ENCODE measurements around the gene VANGL2.
A peak's percentile ranks its signal among the peaks of the same experiment; 100 is the strongest.

The VANGL2 gene

DNA sequence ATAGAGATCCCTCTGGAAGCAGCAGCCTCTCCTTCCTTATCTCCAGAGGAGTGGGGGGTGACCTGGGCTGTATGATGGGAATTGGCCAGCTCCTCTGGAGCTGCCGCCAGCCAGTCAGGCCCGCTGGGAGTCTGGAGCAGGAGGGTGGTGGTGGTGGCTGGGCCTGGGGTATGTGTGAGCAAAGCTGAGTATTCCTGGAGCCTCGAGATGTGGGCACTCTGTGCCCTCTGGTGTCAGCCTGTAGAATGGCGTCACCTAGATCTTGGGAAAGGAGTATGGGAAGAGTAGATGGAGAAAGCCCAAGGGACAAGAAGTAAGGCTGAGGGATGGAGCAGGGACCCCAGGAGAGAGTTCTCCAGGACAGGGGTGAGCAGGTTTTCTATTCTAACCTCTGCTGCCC is 16.0 kb downstream of the VANGL2 start:
- ATAC-seq, result peak; percentile 96
- TF ChIP-seq ZFP30 (CRISPR knock-in tag; IDR thresholded peaks at IDR 0.05) (no peak), RARB (CRISPR knock-in tag; IDR thresholded peaks at IDR 0.05) (no peak), PPARA (CRISPR knock-in tag; IDR thresholded peaks at IDR 0.05; ENCODE audit: borderline replicate concordance) (no peak), ZFP3 (CRISPR knock-in tag; IDR thresholded peaks at IDR 0.05) (no peak), TOX (CRISPR knock-in tag; IDR thresholded peaks at IDR 0.05; ENCODE audit: borderline replicate concordance) (no peak), ZNF70 (CRISPR knock-in tag; IDR thresholded peaks at IDR 0.05) (no peak), CSDC2 (CRISPR knock-in tag; IDR thresholded peaks at IDR 0.05) (no peak), ARNTL (CRISPR knock-in tag; IDR thresholded peaks at IDR 0.05; ENCODE audit: borderline replicate concordance, low read depth) (no peak), OSR1 (CRISPR knock-in tag; IDR thresholded peaks at IDR 0.05) (no peak)
- TF ChIP-seq, protein P1, sequence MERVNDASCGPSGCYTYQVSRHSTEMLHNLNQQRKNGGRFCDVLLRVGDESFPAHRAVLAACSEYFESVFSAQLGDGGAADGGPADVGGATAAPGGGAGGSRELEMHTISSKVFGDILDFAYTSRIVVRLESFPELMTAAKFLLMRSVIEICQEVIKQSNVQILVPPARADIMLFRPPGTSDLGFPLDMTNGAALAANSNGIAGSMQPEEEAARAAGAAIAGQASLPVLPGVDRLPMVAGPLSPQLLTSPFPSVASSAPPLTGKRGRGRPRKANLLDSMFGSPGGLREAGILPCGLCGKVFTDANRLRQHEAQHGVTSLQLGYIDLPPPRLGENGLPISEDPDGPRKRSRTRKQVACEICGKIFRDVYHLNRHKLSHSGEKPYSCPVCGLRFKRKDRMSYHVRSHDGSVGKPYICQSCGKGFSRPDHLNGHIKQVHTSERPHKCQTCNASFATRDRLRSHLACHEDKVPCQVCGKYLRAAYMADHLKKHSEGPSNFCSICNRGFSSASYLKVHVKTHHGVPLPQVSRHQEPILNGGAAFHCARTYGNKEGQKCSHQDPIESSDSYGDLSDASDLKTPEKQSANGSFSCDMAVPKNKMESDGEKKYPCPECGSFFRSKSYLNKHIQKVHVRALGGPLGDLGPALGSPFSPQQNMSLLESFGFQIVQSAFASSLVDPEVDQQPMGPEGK (CRISPR knock-in tag; IDR thresholded peaks at IDR 0.05; ENCODE audit: borderline replicate concordance), result no peak
- TF ChIP-seq, protein P2, sequence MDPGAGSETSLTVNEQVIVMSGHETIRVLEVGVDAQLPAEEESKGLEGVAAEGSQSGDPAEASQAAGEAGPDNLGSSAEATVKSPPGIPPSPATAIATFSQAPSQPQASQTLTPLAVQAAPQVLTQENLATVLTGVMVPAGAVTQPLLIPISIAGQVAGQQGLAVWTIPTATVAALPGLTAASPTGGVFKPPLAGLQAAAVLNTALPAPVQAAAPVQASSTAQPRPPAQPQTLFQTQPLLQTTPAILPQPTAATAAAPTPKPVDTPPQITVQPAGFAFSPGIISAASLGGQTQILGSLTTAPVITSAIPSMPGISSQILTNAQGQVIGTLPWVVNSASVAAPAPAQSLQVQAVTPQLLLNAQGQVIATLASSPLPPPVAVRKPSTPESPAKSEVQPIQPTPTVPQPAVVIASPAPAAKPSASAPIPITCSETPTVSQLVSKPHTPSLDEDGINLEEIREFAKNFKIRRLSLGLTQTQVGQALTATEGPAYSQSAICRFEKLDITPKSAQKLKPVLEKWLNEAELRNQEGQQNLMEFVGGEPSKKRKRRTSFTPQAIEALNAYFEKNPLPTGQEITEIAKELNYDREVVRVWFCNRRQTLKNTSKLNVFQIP (CRISPR knock-in tag; IDR thresholded peaks at IDR 0.05; ENCODE audit: borderline replicate concordance, low read depth), result no peak
- TF ChIP-seq, protein P3, sequence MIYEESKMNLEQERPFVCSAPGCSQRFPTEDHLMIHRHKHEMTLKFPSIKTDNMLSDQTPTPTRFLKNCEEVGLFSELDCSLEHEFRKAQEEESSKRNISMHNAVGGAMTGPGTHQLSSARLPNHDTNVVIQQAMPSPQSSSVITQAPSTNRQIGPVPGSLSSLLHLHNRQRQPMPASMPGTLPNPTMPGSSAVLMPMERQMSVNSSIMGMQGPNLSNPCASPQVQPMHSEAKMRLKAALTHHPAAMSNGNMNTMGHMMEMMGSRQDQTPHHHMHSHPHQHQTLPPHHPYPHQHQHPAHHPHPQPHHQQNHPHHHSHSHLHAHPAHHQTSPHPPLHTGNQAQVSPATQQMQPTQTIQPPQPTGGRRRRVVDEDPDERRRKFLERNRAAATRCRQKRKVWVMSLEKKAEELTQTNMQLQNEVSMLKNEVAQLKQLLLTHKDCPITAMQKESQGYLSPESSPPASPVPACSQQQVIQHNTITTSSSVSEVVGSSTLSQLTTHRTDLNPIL (CRISPR knock-in tag; IDR thresholded peaks at IDR 0.05; ENCODE audit: low read depth), result no peak
- TF ChIP-seq, protein P4, sequence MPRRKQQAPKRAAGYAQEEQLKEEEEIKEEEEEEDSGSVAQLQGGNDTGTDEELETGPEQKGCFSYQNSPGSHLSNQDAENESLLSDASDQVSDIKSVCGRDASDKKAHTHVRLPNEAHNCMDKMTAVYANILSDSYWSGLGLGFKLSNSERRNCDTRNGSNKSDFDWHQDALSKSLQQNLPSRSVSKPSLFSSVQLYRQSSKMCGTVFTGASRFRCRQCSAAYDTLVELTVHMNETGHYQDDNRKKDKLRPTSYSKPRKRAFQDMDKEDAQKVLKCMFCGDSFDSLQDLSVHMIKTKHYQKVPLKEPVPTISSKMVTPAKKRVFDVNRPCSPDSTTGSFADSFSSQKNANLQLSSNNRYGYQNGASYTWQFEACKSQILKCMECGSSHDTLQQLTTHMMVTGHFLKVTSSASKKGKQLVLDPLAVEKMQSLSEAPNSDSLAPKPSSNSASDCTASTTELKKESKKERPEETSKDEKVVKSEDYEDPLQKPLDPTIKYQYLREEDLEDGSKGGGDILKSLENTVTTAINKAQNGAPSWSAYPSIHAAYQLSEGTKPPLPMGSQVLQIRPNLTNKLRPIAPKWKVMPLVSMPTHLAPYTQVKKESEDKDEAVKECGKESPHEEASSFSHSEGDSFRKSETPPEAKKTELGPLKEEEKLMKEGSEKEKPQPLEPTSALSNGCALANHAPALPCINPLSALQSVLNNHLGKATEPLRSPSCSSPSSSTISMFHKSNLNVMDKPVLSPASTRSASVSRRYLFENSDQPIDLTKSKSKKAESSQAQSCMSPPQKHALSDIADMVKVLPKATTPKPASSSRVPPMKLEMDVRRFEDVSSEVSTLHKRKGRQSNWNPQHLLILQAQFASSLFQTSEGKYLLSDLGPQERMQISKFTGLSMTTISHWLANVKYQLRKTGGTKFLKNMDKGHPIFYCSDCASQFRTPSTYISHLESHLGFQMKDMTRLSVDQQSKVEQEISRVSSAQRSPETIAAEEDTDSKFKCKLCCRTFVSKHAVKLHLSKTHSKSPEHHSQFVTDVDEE (CRISPR knock-in tag; IDR thresholded peaks at IDR 0.05), result no peak
- TF ChIP-seq, protein P5, sequence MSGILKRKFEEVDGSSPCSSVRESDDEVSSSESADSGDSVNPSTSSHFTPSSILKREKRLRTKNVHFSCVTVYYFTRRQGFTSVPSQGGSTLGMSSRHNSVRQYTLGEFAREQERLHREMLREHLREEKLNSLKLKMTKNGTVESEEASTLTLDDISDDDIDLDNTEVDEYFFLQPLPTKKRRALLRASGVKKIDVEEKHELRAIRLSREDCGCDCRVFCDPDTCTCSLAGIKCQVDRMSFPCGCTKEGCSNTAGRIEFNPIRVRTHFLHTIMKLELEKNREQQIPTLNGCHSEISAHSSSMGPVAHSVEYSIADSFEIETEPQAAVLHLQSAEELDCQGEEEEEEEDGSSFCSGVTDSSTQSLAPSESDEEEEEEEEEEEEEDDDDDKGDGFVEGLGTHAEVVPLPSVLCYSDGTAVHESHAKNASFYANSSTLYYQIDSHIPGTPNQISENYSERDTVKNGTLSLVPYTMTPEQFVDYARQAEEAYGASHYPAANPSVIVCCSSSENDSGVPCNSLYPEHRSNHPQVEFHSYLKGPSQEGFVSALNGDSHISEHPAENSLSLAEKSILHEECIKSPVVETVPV (CRISPR knock-in tag; IDR thresholded peaks at IDR 0.05), result no peak

DNA sequence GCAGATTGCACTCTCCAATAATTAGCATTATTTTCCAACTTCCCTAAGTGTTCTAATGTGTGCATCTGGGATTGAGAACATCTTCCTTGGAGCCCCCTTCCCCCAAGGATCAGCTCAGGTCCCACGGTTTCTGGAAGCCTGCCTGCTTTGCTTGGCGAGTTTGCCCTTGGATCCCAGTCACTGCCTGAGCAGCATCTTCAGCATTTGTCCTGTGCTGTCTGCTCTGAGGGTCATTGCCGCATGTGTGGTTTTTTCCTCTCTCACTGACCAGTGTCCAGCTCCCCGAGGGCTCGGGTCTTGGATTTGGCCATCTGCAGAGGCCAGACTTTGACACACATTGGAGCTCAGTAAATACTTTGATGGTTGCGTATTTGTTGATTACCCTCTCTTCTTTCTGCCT is 18.1 kb downstream of the VANGL2 start:
- no peak for ATAC-seq
- TF ChIP-seq SNAI2 (CRISPR knock-in tag; IDR thresholded peaks at IDR 0.05) (no peak), RARB (CRISPR knock-in tag; IDR thresholded peaks at IDR 0.05) (no peak), ESRRG (CRISPR knock-in tag; IDR thresholded peaks at IDR 0.05) (no peak)

DNA sequence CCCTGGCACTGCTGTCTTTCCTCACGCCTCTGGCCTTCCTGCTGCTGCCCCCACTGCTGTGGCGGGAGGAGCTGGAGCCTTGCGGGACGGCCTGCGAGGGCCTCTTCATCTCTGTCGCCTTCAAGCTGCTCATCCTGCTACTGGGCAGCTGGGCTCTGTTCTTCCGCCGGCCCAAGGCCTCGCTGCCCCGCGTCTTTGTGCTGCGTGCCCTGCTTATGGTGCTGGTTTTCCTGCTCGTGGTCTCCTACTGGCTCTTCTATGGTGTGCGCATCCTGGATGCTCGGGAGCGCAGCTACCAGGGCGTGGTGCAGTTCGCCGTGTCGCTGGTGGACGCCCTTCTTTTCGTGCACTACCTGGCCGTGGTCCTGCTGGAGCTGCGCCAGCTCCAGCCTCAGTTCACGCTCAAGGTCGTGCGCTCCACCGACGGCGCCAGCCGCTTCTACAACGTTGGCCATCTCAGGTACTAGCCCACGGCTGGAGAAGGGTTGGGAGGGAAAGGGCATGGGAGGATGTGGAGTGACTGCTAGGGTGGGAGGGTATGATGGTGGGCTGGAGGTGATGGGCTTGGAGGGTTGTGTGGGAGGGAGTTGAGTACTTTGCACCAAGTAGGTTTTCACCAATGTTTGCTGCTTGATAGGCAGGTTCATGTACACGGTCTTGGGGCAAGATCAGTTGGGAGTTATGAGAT is 18.9 kb downstream of the VANGL2 start:
- ATAC-seq, result no peak
- TF ChIP-seq BACH2 (CRISPR knock-in tag; IDR thresholded peaks at IDR 0.05; ENCODE audit: borderline replicate concordance) (no peak), ZNF565 (CRISPR knock-in tag; conservative IDR thresholded peaks at IDR 0.05; ENCODE audit: low read depth) (no peak), CSDC2 (CRISPR knock-in tag; IDR thresholded peaks at IDR 0.05) (no peak), ZFP30 (CRISPR knock-in tag; IDR thresholded peaks at IDR 0.05) (no peak), PPARA (CRISPR knock-in tag; IDR thresholded peaks at IDR 0.05; ENCODE audit: borderline replicate concordance) (no peak), ESRRG (CRISPR knock-in tag; IDR thresholded peaks at IDR 0.05) (no peak), ZC3H10 (CRISPR knock-in tag; IDR thresholded peaks at IDR 0.05) (no peak)

DNA sequence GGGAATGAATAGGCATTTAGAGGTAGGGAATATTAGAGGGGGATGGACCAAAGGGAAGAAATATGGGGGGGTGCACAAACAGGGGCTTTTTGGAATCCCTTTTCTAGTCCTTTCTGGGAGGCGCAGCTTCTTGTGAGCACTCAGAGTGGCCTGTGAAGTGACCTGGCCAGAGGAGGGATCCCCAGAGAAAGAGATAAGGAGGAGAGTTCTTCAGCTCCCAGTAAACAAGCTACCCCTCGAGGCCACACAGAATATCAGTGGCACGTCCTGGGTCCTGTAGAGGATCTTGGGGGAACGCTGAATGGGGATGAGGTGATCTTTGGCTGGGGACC is 19.4 kb downstream of the VANGL2 start:
- ATAC-seq, result no peak
- TF ChIP-seq ZFP3 (CRISPR knock-in tag; IDR thresholded peaks at IDR 0.05), result no peak
- TF ChIP-seq, protein P3 (CRISPR knock-in tag; IDR thresholded peaks at IDR 0.05; ENCODE audit: low read depth), result no peak
- TF ChIP-seq, protein P2 (CRISPR knock-in tag; IDR thresholded peaks at IDR 0.05; ENCODE audit: borderline replicate concordance, low read depth), result no peak
- no peak for TF ChIP-seq RARB (CRISPR knock-in tag; IDR thresholded peaks at IDR 0.05)
- TF ChIP-seq ZC3H10 (CRISPR knock-in tag; IDR thresholded peaks at IDR 0.05), result no peak
- no peak for TF ChIP-seq ZFP30 (CRISPR knock-in tag; IDR thresholded peaks at IDR 0.05)
- TF ChIP-seq, protein P5 (CRISPR knock-in tag; IDR thresholded peaks at IDR 0.05), result no peak
- TF ChIP-seq PPARA (CRISPR knock-in tag; IDR thresholded peaks at IDR 0.05; ENCODE audit: borderline replicate concordance), result no peak
- TF ChIP-seq ZNF565 (CRISPR knock-in tag; conservative IDR thresholded peaks at IDR 0.05; ENCODE audit: low read depth), result no peak
- no peak for TF ChIP-seq ZNF8 (CRISPR knock-in tag; IDR thresholded peaks at IDR 0.05)

Data from SK-N-SH treated with all-trans-retinoic acid at 6 μM for 48 hours (cell line).